Heart right ventricle (tissue), 16 donors: ENCODE results near the gene GPRC5A. TPM values are rescaled to one million over a fixed set of nuclear protein-coding genes. Genes with fewer than 3 reads are reported as not detected.
A peak's percentile ranks its signal among the peaks of the same experiment; 100 is the strongest.

ENCODE experiments used
- ATAC-seq, 8 donors: fragments of 200-7000 bp; cut with Tn5 transposase; one replicate each; pipeline ENCODE4 v1.9.1; 2020; ENCODE audit warnings: mild to moderate bottlenecking in 8 of 8, moderate library complexity in 8 of 8, moderate number of reproducible peaks in 1 of 8
- DNase-seq, 2 donors: peaks; one replicate each; pipeline ENCODE4 v3.0.0-alpha.2; 2020
- H3K27ac ChIP-seq, 10 donors: fragments of 200-600 bp; sonication (generic) in 2 of 10; one replicate each; pipeline versions ENCODE4 v1.5.0 to v1.8.0; 2020 to 2022; ENCODE audit warnings: mild to moderate bottlenecking in 3 of 10
- H3K27me3 ChIP-seq, 7 donors: fragments of 200-600 bp; one replicate each; pipeline ENCODE4 v1.8.0; 2021 to 2022; ENCODE audit warnings: mild to moderate bottlenecking in 2 of 7
- H3K36me3 ChIP-seq, 9 donors: fragments of 200-600 bp; sonication (generic) in 1 of 9; one replicate each; pipeline versions ENCODE4 v1.5.0 to v1.8.0; 2020 to 2022; ENCODE audit warnings: mild to moderate bottlenecking in 2 of 9
- H3K4me1 ChIP-seq, 9 donors: fragments of 200-600 bp; sonication (generic) in 1 of 9; one replicate each; pipeline versions ENCODE4 v1.5.0 to v1.8.0; 2020 to 2022; ENCODE audit warnings: mild to moderate bottlenecking in 4 of 9
- H3K4me3 ChIP-seq, 10 donors: fragments of 200-600 bp; sonication (generic) in 2 of 10; one replicate each; pipeline versions ENCODE4 v1.5.0 to v1.8.0; 2020 to 2022; ENCODE audit warnings: mild to moderate bottlenecking in 7 of 10, moderate library complexity in 2 of 10
- H3K9me3 ChIP-seq, 11 donors: fragments of 200-600 bp in 10 of 11; sonication (generic) in 2 of 11; one replicate each; pipeline versions ENCODE4 v1.5.0 to v1.8.0; 2013 to 2022; ENCODE audit warnings: mild to moderate bottlenecking in 2 of 11, control low read depth in 1 of 11, moderate library complexity in 1 of 11
- WGBS, 2 donors: extraction: QIAGEN DNeasy Blood & Tissue Kit; methylation state at CpG; one replicate each; pipeline ENCODE4 v1.1.7; 2013; ENCODE audit warnings: inconsistent platforms in 1 of 2; 5-methylcytosine and 5-hydroxymethylcytosine counted together
- intact Hi-C, 10 donors: fragments of 100-400 bp; cut with DNase I; formaldehyde crosslinking; loops; one replicate each; pipeline versions ENCODE4 v1.11.1 to v1.14.2; 2022
- polyA plus RNA-seq, 2 donors: library from polyadenylated mRNA; stranded (reverse); fragments of 200-250 nt; gene quantifications; one replicate each; pipeline ENCODE4 v1.2.3, GENCODE V29; 2013
- total RNA-seq, 10 donors: library from RNA; stranded (reverse); fragmentation: NEBNext Ultra II Directional in 3 of 10; extraction: Animal tissue kit (Norgen Biotek cat#: 25700) in 3 of 10; gene quantifications; one replicate each; pipeline versions ENCODE4 v1.2.1 to v1.2.4, GENCODE V29; 2021 to 2023
- TF ChIP-seq, protein P1 (sequence below), 9 donors: fragments of 200-600 bp; sonication (generic) in 2 of 9; IDR thresholded peaks; one replicate each; pipeline versions ENCODE4 v1.5.0 to v1.8.0; 2021 to 2022; ENCODE audit warnings: antibody characterized with exemption in 9 of 9, mild to moderate bottlenecking in 5 of 9, moderate library complexity in 1 of 9
- donor health status: Arrhythmogenic right ventricular cardiomyopathy.
- donor health status: ischemic (EF 13 %, LVEDD 7.1; RV severe dilation, severe dysfunction).
- donor health status: healthy with polysubstance abuse.
- donor health status: DM: no; HTN: yes; CAD: no.
- donor health status: DM: no; HTN: no; CAD: no.
- donor health status: ischemic (EF 25% LVEDD 6.9; RV normal size, moderate dysfunction).
- donor health status: ischemic (EF 25% LVEDD 5.7; RV mildly dilated, moderate dysfunction).
- donor health status: healthy.
- donor health status: DM: yes; HTN: yes; CAD: no.
- donor health status: Ischemic cardiomyopathy.
- donor health status: ischemic (EF 35%, LVEDD 5.7; RV mildly dilated, moderate dysfunction).
- donor health status: nonischemic (EF 11% LVEDD 7.7; RV severe dilation, severe dysfunction).
- donor health status: DM: yes; HTN: yes; CAD: no.
- donor health status: PGD.
- donor health status: ischemic (EF 29% LVEDD 5.4; RV normal size, mild dysfunction).
- donor health status: nonischemic (EF 23%, LVEDD 6.1; RV moderate dilation, normal function).

Gene GPRC5A
- total and polyA plus RNA-seq, 12 donors = 0.26 to 4.5 (median 0.88) TPM

DNA sequence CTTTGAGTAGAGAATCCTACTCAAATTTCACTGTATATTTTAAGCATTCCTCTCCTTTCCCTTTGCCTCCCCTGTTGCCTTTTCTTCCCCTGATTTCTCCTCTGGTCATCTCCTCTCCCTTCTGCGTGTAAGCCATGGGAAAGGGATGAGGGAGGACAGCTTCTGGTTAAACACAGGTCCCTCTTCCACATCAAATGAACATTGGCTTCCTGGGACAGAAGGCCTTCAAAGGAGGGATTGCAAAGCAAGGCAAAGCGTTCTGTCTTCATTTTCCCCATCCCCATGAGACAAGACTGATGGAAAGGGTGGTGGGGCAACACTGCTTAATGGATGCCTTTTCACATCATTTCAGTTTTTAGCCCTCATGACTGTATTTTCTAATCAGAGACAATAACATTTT lies 26.2 kb downstream of the GPRC5A start:
- ATAC-seq (no peak), DNase-seq (no peak)
- Histone ChIP-seq H3K27ac (no peak overlapping the region), H3K27me3 (peaks cover 0 to 3% (median 0%) of the 10 kb centered on the region in 7 donors), H3K4me1 (peaks cover 0 to 23% (median 8%) of the 10 kb centered on the region in 9 donors), H3K4me3 (no peak overlapping the region), H3K9me3 (no peaks in the 10 kb centered on the region), H3K36me3 (no peaks in the 10 kb centered on the region)
- intact Hi-C loops = loop anchor here (2.0 to 10.0 kb wide), 14 partner anchors 57 to 317 kb away; no protein-coding TSS in a partner anchor
- 94 to 98% methylated on average over 2 of the region's 2 CpGs for WGBS, 2 donors
- TF ChIP-seq, protein P1, sequence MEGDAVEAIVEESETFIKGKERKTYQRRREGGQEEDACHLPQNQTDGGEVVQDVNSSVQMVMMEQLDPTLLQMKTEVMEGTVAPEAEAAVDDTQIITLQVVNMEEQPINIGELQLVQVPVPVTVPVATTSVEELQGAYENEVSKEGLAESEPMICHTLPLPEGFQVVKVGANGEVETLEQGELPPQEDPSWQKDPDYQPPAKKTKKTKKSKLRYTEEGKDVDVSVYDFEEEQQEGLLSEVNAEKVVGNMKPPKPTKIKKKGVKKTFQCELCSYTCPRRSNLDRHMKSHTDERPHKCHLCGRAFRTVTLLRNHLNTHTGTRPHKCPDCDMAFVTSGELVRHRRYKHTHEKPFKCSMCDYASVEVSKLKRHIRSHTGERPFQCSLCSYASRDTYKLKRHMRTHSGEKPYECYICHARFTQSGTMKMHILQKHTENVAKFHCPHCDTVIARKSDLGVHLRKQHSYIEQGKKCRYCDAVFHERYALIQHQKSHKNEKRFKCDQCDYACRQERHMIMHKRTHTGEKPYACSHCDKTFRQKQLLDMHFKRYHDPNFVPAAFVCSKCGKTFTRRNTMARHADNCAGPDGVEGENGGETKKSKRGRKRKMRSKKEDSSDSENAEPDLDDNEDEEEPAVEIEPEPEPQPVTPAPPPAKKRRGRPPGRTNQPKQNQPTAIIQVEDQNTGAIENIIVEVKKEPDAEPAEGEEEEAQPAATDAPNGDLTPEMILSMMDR (IDR thresholded peaks at IDR 0.05) = no peak

DNA sequence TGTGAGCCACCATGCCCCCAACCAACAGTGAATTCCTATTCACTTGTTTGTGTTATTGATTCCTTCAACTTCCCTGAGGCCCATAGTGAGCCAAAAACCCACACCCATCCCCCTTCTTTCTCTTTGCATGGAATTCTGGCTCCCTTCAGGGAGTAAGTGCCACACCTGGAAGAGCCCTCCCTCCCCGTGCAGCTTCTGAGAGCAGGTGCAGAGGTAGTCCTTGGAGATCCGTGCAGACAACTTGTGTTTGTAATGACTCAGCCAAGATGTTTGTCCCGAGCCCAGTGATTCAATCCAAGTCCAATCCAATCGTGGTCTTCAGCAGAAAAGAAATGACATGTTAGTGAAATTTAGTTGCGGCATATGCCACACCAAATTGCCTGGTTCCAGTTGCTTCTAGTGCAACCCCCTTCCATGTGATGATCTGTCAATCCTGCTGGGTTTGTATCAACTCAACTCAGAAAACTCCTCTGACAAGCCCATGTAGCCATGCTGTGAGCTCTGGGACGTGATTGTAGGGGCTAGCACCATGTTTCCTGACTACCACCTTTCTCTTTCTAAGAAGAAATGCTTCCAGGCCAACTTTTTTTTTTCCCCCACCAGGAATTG lies 27.5 kb downstream of the GPRC5A start:
- peaks cover 0 to 24% (median 8%) of the 10 kb centered on the region in 9 donors for H3K4me1 ChIP-seq
- H3K27me3 ChIP-seq = peaks cover 0 to 3% (median 0%) of the 10 kb centered on the region in 7 donors
- TF ChIP-seq, protein P1 (IDR thresholded peaks at IDR 0.05) = no peak
- no peak for DNase-seq
- no peaks in the 10 kb centered on the region for H3K36me3 ChIP-seq
- no peak overlapping the region for H3K27ac ChIP-seq
- WGBS, 2 donors = 75 to 78% methylated on average over 6 of the region's 6 CpGs
- ATAC-seq = no peak
- H3K4me3 ChIP-seq = no peak overlapping the region
- H3K9me3 ChIP-seq = no peaks in the 10 kb centered on the region
- intact Hi-C loops = loop anchor here in 9 of 10 donors (1.0 to 10.0 kb wide), 12 partner anchors 63 to 316 kb away; no protein-coding TSS in a partner anchor

DNA sequence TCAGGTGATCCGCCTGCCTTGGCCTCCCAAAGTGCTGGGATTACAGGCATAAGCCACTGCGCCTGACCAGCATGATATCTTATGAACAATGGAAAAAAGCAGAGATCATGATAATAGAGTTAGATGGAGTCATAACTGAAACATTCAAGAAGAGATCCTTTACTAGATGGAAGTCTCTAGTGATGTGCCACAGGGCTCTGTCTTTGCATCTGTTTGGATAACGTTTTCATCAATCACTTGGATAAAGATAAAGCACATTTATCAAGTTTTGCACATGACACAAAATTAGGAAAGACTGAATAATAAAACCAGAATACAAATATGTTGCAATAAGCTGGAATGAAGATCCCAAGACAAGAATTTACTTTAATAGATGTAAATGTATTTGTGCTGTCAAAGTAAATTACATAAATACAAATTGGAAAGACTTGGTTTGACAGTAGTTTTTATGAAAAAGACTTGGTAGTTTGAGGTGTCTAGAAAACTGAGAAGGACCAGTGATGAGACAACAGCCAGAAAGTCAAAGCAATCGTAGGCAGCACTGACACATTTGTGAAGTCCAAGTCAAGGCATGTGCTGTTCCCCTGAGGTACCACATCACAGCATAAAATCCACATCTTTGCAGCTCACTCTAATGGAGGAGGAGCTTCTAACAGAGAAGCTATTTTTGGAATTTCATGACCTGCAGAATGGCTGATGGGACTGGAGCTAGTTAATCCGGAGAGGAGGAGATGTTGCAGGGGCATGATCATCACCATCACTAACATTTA lies 28.5 kb downstream of the GPRC5A start:
- H3K4me1 ChIP-seq = peaks cover 0 to 24% (median 8%) of the 10 kb centered on the region in 9 donors
- no peaks in the 10 kb centered on the region for H3K9me3 ChIP-seq
- H3K4me3 ChIP-seq = no peak overlapping the region
- intact Hi-C loops = loop anchor here in 9 of 10 donors (1.0 to 10.0 kb wide), 12 partner anchors 62 to 315 kb away; no protein-coding TSS in a partner anchor
- WGBS, 2 donors = 73 to 80% methylated on average over 5 of the region's 5 CpGs
- no peak for DNase-seq
- TF ChIP-seq, protein P1 (IDR thresholded peaks at IDR 0.05) = no peak
- H3K36me3 ChIP-seq = no peaks in the 10 kb centered on the region
- no peak for ATAC-seq
- H3K27ac ChIP-seq = no peak overlapping the region
- H3K27me3 ChIP-seq = peaks cover 0 to 3% (median 0%) of the 10 kb centered on the region in 7 donors

DNA sequence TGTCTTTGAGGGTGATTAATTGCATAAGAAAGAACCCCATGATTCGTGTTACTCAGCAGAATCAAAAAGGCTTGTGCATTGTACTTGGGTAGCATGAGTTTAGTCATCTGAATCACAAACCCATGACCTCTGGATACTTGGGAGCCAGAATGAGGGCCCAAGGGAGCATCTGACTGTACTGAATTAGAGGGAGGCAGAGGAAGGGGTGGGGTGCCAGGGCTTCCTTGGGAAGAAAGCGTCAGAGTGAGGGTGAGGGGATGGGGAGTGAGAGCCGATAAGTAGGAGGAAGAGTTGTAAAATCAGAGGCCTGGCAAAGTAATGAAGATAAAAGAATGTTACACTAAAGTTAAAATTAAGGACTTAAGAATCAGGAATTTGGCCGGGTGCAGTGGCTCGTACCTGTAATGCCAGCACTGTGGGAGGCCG lies 30.8 kb downstream of the GPRC5A start:
- TF ChIP-seq, protein P1 (IDR thresholded peaks at IDR 0.05) = no peak
- intact Hi-C loops = no loop called here
- H3K27ac ChIP-seq = peak overlapping the region in 1 of 10 donors; percentile 14
- H3K4me1 ChIP-seq = peaks cover 0 to 8% (median 0%) of the 10 kb centered on the region in 9 donors
- no peak overlapping the region for H3K4me3 ChIP-seq
- WGBS, 2 donors = 54 to 77% methylated on average over 6 of the region's 6 CpGs
- DNase-seq = peak in 1 of 2 donors; percentile 38
- H3K27me3 ChIP-seq = peaks cover 0 to 3% (median 0%) of the 10 kb centered on the region in 7 donors
- H3K9me3 ChIP-seq = peaks cover 0 to under 1% (median 0%) of the 10 kb centered on the region in 11 donors
- peak; percentile 35 to 88 (median 57) for ATAC-seq
- H3K36me3 ChIP-seq = no peaks in the 10 kb centered on the region
